GM19397 (cell line): ENCODE data around the gene PMEPA1.

Experiments
- ATAC-seq: cut with Tn5 transposase; IDR thresholded peaks from one replicate; pipeline ENCODE4 v1.9.1; 2021; ENCODE audit warnings: mild to moderate bottlenecking, moderate library complexity; ENCODE audit not compliant: unreplicated experiment

Gene PMEPA1

DNA sequence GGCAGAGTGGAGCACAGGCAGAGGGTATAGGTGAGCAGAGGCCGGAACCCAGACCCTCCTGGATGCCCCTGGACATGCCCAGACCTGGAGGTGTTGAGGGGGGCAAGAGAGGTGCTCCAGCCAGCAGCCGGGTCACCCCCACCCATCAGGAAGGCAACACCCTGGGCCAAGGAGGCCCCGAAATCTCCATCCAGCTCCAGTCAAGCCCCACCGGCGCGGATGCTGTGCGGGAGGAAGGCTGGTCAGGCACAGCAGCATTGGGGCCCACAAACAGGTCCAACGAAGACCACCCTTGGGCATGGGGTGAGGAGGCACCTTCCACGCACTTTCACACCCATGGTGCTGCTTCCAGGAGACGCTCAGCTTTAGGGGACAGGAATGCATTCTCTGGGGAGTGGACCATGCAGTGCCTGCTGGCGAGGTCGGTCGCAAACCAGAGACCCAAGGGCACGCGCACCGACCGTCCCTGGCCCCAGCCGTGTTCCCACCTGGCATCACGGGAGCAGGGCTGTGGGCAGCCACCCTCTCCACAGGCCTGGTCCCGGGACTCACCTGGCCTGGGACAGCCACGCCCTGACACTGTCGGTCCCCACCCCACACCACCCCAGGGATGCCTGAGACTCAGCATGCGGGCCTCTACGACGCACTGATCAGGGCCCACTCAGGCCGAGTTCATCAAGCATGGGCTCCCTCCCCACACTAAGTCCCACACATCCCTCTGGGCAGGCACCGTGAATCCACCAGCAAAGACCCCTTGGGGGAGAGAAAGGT lies 45.9 kb downstream of the PMEPA1 start:
- no peak for ATAC-seq

- ATAC-seq = no peak
These were observed 46.6 kb downstream of the PMEPA1 start for GRCh38 chr20:57663241-57663640.

DNA sequence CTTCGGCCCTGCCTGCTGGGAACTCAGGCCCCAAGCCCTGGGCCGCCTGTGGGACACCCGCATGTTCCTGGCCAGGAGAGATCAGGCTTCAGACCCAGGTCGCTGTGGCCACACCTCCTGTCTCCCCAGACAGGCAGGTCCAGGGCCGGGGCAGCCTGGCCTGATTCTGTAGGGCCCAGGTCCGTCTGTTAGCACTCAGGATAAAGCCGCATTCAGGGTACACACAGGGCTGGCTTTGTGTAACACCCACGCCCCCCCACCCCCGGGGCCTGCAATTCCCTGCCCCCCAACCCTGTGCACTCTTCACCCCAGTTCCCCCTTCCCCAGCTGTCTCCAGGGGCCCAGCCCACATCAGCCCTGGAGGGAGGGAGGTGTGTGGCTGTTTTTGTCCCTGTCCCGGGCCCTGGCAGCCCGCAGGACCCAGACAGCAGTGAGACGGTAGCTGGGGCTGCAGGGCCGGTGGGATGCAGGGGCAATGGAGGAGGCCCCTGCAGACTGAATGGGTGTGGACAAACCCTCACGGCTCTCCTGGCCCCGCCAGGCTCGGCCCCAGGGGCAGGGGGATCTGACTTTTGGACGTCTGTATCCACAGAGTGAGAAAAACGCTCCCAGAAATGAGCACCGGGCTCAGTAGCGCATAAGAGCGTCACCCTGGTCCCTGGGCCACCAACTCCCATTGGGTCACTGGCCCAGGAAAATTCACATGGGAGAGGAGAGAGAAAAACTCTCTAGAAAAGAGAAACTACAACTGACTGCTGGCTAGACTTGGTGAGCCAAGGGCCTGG lies 47.2 kb downstream of the PMEPA1 start:
- ATAC-seq = no peak

DNA sequence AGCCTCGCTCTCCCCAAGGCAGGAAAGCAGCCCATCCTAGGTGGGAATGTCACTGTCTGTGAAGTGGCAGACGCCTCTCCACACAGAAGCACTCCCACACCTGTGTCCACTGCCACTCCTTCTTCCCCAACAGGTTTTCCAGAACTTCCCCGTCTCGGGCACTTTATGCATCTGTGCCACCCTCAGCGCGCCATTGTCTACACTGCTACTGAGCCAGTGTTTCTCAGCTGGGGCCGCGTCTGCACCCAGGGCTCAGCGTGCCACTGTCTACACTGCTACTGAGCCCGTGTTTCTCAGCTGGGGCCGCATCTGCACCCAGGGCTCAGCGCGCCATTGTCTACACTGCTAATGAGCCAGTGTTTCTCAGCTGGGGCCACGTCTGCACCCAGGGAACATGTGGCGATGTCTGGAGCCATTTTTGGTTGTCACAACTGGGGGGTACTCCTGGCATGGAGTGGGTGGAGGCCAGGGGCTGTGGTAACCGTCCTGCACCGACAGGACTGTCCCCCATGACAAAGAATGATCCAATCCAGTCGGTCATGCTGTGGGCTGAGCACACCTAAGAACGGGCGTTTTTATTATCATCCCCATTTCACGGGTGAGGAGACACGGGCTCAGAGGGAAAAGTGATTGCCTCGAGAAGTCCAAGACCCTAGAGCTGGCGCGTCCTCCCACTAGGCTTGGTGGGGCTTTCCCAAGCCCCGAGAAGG lies 47.9 kb downstream of the PMEPA1 start:
- no peak for ATAC-seq

DNA sequence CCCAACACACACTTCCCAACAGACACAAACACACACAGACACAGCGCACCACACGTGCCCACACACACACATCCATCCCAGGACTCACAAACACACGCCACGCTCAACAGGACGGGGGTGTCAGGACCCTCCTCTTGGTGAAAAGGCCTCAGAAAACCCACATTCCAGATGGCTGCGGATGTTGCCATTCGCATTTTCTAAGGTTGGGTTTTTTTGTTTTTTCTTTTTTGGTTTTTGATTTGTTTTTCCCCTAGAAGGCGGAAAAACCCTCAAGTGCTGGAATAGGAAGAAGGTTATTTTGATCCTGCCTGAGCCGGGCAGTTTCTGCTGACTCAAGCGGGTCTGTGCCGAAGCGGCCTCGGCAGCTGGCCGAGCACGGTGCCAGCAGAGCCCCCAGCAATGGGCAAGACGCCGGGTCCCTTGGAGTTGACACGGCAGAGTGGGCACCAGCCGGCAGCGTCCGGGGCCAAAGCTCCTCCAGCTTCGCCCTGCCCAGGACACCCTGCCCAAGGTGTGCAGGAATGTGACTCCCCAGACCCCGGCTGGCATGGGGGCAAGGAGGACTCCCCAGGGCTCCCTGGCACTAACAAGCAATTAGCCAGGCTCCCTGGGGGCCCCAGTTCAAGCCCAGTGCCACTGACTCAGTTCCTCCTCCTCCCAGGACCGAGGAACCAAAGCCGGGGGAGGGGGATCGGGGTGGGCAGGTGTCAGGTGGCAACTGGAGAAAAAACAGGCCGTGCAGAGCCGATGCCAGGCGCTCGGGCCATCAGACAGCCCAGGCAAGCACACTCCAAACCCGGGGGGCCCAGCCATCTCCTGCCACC lies 48.7 kb downstream of the PMEPA1 start:
- ATAC-seq = no peak

- no peak for ATAC-seq
These were observed 49.5 kb downstream of the PMEPA1 start for GRCh38 chr20:57660181-57660921.

DNA sequence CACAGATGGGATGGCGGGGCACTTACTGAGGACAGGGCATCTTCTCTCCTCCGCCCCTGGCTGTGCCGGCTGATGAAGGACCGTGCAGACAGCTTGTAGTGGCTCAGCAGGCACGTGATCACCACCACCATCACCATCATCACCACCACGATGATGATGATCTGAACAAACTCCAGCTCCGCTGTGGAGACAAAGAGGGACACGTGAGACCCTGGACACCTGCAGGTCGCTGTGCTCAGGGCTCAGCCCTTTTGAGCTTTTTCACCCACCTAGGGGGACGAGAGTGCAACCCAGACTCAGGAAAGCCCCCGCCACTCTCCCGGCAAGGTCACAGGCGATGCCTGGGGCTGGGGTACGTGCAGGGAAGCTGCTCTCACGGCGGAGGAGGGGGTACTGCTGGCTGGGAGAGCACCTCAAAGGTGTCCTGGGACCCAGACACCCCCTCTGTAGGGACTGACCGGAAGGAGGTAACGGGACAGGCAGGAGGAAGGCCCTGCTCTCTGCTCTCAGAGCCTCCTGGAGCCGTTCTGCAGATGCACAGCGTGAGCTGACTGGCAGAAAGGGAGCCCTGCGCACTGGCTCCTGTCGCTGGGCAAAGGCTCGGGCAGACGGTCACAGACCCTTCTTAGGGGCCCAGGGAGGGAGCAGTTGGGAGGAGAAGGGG lies 50.2 kb downstream of the PMEPA1 start:
- no peak for ATAC-seq

DNA sequence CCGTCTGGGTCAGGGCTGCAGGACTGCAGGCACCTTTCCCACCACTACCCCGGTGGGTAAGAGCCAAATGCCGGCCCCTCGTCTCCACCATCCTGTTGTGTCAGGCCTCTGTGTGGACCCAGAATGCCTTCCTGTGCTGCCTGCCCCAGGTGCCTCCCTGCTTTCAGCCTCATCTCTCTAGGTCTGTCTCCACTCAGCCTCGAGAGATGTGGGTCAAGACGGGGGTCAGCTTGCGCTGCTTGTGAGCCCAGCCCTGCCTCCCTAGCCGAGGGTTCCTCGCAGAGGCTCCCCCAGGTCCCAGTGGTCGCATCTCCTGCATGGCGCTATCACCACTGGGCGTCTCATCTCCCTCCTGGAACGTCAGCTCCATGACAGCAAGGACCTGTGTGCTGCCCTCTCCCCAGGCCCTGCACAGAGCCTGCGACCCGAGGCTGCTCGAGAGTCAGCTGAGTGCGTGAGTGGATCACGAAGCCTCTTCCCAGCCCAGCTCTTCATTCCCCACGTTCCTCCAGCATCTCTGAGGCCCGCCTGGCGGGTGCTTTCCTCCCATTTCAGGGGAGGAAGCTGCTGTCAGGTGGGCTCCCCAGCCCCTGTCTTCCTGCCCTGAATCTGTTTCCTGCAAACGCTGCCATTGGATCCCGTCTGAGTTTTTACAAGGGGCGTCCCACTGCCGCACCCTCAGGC lies 50.8 kb downstream of the PMEPA1 start:
- ATAC-seq = no peak

DNA sequence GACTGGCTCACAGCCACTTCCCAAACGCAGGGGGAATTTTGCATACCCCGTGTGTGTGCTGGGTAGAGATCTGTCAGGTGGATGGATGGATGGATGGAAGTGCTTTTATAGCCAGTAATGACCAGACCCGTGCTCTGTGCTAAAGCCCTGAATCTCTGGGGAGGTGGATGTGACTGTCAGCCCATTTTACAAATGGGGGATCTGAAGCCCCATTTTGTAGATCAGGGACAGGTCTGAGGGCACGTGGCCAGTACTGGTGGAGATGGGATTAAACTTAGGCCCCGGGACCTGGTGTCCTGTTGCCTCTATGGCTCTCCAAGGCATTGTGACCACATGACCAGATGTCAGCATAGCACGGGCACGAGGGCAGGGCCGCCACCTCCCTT lies 51.4 kb downstream of the PMEPA1 start:
- no peak for ATAC-seq

DNA sequence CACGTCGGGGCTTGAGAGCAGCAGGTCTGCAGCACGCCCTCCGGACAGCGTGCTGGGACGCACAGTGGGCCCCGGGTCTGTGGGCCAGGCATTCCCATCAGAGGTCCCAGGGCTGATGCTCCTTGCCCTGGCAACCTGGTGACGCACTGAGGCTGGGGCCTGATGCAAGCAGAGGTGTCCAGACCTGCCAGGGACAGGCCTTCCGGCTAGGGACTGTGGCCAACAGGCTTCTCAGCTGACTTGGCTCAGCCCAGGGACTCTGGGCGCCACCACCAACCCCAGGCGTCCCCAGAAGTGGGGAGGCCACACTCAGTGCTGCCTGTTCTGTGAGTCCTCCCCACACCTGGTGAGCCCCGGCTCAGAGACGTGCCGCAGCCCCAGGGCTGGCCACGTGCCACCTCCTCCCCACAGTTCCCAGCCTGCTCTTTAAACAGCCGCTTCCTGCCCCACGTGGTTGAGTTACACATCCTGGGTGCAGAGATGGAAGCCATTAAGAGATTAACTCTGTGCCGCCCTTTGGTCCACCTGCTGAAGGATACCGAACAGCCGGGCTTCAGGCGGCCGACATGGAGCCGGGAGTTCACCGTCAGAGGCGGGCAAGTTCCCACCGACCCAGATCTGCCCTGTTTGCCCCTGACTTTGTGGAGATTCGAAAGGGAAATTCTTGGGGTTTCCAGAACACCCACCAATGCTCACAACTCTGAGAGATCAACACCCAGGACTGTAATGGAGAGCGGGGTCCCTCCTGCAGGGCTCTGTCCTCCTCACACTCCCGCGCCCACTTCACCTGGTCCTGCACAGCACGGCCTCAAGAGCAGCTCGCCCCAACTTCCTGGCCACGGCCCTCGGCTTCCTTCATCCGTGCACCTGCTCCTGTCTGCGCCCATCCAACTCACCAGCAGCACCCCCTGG lies 52.0 kb downstream of the PMEPA1 start:
- ATAC-seq = no peak

DNA sequence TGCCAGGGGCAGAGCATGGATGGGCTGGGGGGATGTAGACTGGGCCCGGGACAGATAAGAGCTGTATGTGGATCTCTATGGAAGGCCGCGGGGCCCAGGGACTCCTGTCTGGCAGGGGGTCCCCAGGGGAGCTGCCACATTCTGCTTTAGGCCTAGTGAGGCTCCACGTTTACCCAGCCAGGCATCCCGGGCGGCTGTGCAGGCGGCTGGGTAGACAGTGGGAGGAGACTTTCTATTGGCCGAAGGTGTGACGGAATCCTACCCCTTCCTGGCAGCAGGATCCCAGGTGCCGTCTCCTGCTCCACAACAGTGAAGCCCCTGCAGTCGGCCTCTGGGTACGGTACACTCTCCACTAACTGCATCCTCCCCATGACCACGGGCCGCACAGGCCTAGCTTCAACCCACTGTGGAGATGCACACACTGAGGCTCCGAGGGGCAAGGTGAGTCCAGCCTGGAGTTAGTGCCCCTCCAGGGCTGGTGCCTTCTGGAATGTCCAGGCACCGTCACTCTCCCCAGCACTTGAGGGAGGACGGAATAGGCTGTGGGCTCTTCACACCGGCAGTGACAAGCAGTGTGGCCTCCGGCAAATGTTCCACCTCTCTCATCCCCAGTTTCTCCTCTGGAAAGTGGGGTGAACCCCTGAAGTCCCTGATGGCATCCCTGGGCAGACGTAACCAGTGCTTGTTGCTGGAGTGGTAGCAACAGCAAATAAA lies 52.8 kb downstream of the PMEPA1 start:
- no peak for ATAC-seq

- no peak for ATAC-seq
These were observed 53.5 kb downstream of the PMEPA1 start for GRCh38 chr20:57656252-57656820.

- ATAC-seq = no peak
These were observed 54.0 kb downstream of the PMEPA1 start for GRCh38 chr20:57655809-57656155.

GRCh38 chr20:57654998-57655808 lies 54.6 kb downstream of the PMEPA1 start:
- ATAC-seq = no peak

- ATAC-seq = peak; percentile 62
These were observed 55.3 kb downstream of the PMEPA1 start for GRCh38 chr20:57654363-57654997.

- ATAC-seq = no peak
These were observed 55.9 kb downstream of the PMEPA1 start for GRCh38 chr20:57653910-57654309.
